Measurements from ENCODE around the gene SLAMF6. TPM values are rescaled to one million over a fixed set of nuclear protein-coding genes. Genes with fewer than 3 reads are reported as not detected.
"Not testable (repeated sequence)": the region's sequence is repeated elsewhere in the genome, so short reads cannot be mapped to it uniquely, and the experiment has no call there.

Gene SLAMF6
- total RNA-seq, 4 donors from 2014 or later: 0.80 to 1.0 TPM; not detected in 2

- H3K36me3 ChIP-seq: no peaks in the 10 kb centered on the region
- H3K9me3 ChIP-seq: no peaks in the 10 kb centered on the region
- TF ChIP-seq POLR2A (IDR thresholded peaks at IDR 0.05) (no peak), POLR2AphosphoS5 (IDR thresholded peaks at IDR 0.05) (no peak), EP300 (IDR thresholded peaks at IDR 0.05) (no peak)
- TF ChIP-seq, protein P1, sequence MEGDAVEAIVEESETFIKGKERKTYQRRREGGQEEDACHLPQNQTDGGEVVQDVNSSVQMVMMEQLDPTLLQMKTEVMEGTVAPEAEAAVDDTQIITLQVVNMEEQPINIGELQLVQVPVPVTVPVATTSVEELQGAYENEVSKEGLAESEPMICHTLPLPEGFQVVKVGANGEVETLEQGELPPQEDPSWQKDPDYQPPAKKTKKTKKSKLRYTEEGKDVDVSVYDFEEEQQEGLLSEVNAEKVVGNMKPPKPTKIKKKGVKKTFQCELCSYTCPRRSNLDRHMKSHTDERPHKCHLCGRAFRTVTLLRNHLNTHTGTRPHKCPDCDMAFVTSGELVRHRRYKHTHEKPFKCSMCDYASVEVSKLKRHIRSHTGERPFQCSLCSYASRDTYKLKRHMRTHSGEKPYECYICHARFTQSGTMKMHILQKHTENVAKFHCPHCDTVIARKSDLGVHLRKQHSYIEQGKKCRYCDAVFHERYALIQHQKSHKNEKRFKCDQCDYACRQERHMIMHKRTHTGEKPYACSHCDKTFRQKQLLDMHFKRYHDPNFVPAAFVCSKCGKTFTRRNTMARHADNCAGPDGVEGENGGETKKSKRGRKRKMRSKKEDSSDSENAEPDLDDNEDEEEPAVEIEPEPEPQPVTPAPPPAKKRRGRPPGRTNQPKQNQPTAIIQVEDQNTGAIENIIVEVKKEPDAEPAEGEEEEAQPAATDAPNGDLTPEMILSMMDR (IDR thresholded peaks at IDR 0.05): no peak
- no peaks in the 10 kb centered on the region for H3K27me3 ChIP-seq
- no peak overlapping the region for H3K4me3 ChIP-seq
- no peak overlapping the region for H3K27ac ChIP-seq
- 57% methylated on average over 3 of the region's 3 CpGs for WGBS
- DNase-seq (ENCODE audit: low spot score in 2 of 2): no peak
- H3K4me1 ChIP-seq: no peaks in the 10 kb centered on the region
Observed at GRCh38 chr1:160522136-160522535, 919 bp downstream of the SLAMF6 start.

- Histone ChIP-seq H3K4me1 (no peaks in the 10 kb centered on the region), H3K27me3 (no peaks in the 10 kb centered on the region), H3K27ac (no peak overlapping the region), H3K36me3 (no peaks in the 10 kb centered on the region), H3K9me3 (no peaks in the 10 kb centered on the region), H3K4me3 (no peak overlapping the region)
- TF ChIP-seq, protein P1 (IDR thresholded peaks at IDR 0.05): no peak
- no peak for TF ChIP-seq EP300 (IDR thresholded peaks at IDR 0.05)
- no peak for TF ChIP-seq POLR2A (IDR thresholded peaks at IDR 0.05)
- no peak for TF ChIP-seq POLR2AphosphoS5 (IDR thresholded peaks at IDR 0.05)
- WGBS: 74% methylated on average over 2 of the region's 2 CpGs
- DNase-seq (ENCODE audit: low spot score in 2 of 2): no peak
Observed at GRCh38 chr1:160521554-160521953, 1.5 kb downstream of the SLAMF6 start.

GRCh38 chr1:160520999-160521398, 2.1 kb downstream of the SLAMF6 start:
- no peaks in the 10 kb centered on the region for H3K36me3 ChIP-seq
- H3K9me3 ChIP-seq: no peaks in the 10 kb centered on the region
- no peak overlapping the region for H3K4me3 ChIP-seq
- H3K27me3 ChIP-seq: no peaks in the 10 kb centered on the region
- no peak overlapping the region for H3K27ac ChIP-seq
- no peak for TF ChIP-seq POLR2A (IDR thresholded peaks at IDR 0.05)
- TF ChIP-seq POLR2AphosphoS5 (IDR thresholded peaks at IDR 0.05): no peak
- TF ChIP-seq EP300 (IDR thresholded peaks at IDR 0.05): no peak
- TF ChIP-seq, protein P1 (IDR thresholded peaks at IDR 0.05): no peak
- no peaks in the 10 kb centered on the region for H3K4me1 ChIP-seq
- no peak for DNase-seq (ENCODE audit: low spot score in 2 of 2)
- WGBS: 48% methylated on average over 3 of the region's 3 CpGs

- DNase-seq (ENCODE audit: low spot score in 2 of 2): no peak
- no peak overlapping the region for H3K27ac ChIP-seq
- 10% methylated on average over 2 of the region's 2 CpGs for WGBS
- no peaks in the 10 kb centered on the region for H3K27me3 ChIP-seq
- H3K9me3 ChIP-seq: no peaks in the 10 kb centered on the region
- no peaks in the 10 kb centered on the region for H3K4me1 ChIP-seq
- no peaks in the 10 kb centered on the region for H3K36me3 ChIP-seq
- no peak overlapping the region for H3K4me3 ChIP-seq
- TF ChIP-seq, protein P1 (IDR thresholded peaks at IDR 0.05): no peak
- TF ChIP-seq POLR2AphosphoS5 (IDR thresholded peaks at IDR 0.05) (no peak), EP300 (IDR thresholded peaks at IDR 0.05) (no peak), POLR2A (IDR thresholded peaks at IDR 0.05) (no peak)
Observed at GRCh38 chr1:160520582-160520981, 2.5 kb downstream of the SLAMF6 start.

- no peak for DNase-seq (ENCODE audit: low spot score in 2 of 2)
- 44% methylated on average over 5 of the region's 5 CpGs for WGBS
Observed at GRCh38 chr1:160519642-160520435, 3.2 kb downstream of the SLAMF6 start.

GRCh38 chr1:160517519-160517918, 5.5 kb downstream of the SLAMF6 start:
- H3K36me3 ChIP-seq; H3K4me3 ChIP-seq; DNase-seq (ENCODE audit: low spot score in 2 of 2); H3K4me1 ChIP-seq; H3K9me3 ChIP-seq; H3K27me3 ChIP-seq; H3K27ac ChIP-seq: not testable (repeated sequence)
- 48% methylated on average over 2 of the region's 2 CpGs for WGBS

More at GRCh38 chr1:160519642-160520435, 3.2 kb downstream of the SLAMF6 start:
- Histone ChIP-seq H3K9me3 (no peaks in the 10 kb centered on the region), H3K27ac (no peak overlapping the region), H3K4me3 (no peak overlapping the region), H3K36me3 (no peaks in the 10 kb centered on the region), H3K4me1 (no peaks in the 10 kb centered on the region), H3K27me3 (no peaks in the 10 kb centered on the region)
- no peak for TF ChIP-seq EP300 (IDR thresholded peaks at IDR 0.05)
- TF ChIP-seq, protein P1 (IDR thresholded peaks at IDR 0.05): no peak
- TF ChIP-seq POLR2A (IDR thresholded peaks at IDR 0.05): no peak
- no peak for TF ChIP-seq POLR2AphosphoS5 (IDR thresholded peaks at IDR 0.05)

GRCh38 chr1:160515908-160516307, 7.1 kb downstream of the SLAMF6 start:
- H3K4me3 ChIP-seq; H3K9me3 ChIP-seq; H3K36me3 ChIP-seq; H3K27me3 ChIP-seq; H3K4me1 ChIP-seq; H3K27ac ChIP-seq; DNase-seq (ENCODE audit: low spot score in 2 of 2): not testable (repeated sequence)
- WGBS: 59% methylated on average over 1 of the region's 1 CpG
